Suppressor macrophage (primary cell): ENCODE data around the gene LIPG.
"Not testable (repeated sequence)": the region's sequence is repeated elsewhere in the genome, so short reads cannot be mapped to it uniquely, and the experiment has no call there.

Experiments used
- DNase-seq, 4 experiments: peaks; one replicate each; pipeline ENCODE4 v3.0.0-alpha.2; 2020 to 2022
- total RNA-seq, 17 experiments: gene quantifications; one replicate each; lab custom pipeline; 2026; ENCODE audit warnings: mixed read lengths in 6 of 17, inconsistent platforms in 3 of 17; lab: John Stamatoyannopoulos, UW

LIPG gene
- 0.51 to 6.8 (median 2.1) reads per million in 17 experiments for total RNA-seq

DNA sequence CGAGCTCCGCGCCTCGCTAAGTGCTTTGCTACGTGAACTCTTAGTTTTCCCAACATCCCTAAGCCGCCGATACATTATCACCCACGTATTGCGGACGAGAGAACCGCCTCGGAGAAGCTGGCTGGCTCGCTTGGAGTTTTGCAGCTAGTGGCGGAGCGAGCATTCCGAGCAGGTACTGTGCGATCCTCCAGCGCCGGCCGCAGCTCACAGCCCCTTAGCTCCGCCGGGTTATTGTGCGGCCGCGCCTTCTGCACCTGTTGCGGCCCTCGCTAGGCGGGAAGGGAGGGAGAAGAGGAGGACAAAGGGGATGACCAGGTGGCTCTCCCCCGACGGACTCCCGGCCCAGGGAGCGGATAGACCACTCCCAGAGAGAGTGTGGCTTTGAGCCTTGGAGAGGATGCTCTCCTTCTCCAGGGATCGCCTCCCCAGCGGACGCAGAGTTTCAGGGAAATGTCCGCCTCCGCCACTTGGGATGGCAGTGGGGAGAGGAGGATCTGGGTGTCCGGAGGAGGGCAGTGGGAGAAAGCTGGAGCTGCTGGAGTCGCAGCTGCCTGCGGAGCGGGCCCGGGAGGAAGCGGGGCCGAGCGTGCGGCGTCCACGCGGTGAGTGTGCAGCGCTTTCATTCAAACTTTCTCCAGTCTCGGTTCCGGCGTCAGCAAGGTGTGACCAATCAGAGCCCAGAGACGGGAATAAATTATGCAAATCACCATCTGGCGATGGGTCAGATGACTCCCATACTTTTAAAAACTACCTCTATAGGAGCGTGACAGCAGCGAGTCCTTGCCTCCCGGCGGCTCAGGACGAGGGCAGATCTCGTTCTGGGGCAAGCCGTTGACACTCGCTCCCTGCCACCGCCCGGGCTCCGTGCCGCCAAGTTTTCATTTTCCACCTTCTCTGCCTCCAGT, at the start of gene LIPG:
Gene LIPG, plus strand, starts transcription at position 769 of the 905 bp plus-strand sequence. CDS start 252 bp downstream, outside the sequence.
- DNase-seq, result peak in 3 of 4 experiments; percentile 19 to 36 (median 22)

DNA sequence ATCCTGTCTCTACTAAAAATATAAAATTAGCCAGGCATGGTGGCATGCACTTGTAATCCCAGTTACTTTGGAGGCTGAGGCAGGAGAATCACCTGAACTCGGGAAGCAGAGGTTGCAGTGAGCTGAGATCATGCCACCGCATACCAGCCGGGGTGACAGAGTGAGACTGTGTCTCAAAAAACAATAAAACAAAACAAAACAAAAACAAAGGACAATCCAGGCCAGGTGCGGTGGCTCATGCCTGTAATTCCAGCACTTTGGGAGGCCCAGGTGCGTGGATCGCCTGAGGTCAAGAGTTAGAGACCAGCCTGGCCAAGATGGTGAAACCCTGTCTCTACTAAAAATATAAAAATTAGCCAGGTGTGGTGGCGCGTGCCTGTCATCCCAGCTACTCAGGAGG, 49.0 kb upstream of the LIPG start:
- DNase-seq, result not testable (repeated sequence)

DNA sequence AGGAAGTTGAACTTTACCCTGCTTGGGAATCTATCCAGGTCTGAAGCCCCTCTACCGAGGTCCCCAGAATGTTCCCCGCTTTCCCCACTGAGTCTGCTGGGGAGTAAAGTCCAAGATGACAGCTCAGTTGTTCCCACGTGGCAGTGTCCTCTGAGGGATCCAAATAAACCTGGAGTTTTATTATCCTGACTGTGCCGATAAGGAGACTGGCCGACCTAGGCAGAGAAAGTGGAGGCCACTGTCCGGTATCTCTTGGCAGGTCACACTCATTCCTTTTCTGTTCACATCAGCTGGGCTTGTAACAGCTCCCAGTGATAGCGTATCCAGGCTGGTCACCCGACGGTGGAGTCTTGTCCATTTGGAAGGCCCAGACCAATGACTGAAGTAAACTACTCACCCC, 47.3 kb upstream of the LIPG start:
- DNase-seq, result no peak

DNA sequence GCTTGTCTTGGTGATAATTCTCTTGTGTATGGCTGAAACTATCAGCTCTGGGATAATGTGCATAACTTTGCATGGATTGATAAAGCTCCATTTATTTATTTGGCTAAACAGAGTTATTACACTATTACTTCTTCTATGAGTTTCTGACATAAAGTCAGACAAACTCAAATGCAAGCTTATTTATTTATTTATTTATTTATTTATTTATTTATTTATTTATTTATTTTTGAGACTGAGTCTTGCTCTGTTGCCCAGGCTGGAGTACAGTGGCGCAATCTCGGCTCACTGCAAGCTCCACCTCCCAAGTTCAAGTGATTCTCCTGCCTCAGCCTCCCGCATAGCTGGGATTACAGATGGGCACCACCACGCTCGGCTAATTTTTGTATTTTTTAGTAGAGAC, 46.9 kb upstream of the LIPG start:
- not testable (repeated sequence) for DNase-seq

DNA sequence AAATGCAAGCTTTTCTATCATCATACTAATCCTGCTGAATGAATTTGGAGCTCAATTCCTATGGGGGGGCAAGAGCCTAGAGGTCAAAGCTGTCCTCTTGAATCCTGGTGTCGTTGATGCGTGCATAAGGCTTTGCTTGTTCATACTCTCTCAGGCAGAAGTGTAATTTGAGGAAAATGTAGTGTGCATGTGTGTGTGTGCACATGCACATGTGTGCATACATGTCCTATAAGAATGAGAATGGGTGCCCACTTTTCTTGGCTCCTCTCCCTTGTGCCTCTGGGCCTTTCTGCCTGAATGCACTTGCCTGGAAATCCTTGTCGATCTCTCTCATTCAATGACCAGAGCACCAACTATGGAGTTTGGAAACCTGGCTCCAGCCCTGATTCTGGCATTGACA, 46.3 kb upstream of the LIPG start:
- DNase-seq, result no peak

DNA sequence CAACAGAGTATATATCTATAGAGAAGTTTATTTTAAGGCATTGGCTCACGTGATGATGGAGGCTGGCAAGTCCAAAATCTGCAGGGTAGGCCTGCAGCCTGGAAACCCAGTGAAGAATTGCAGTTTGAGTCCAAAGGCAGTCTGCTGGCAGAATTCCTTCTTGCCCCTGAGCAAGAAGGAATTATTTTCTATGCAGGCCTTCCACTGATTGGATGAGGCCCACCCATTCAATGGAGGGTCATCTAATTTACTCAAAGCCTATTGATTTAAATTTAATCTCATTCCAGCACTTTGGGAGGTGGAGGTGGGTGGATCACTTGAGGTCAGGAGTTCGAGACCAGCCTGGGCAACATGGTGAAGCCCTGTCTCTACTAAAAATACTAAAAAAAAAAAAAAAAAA, 44.4 kb upstream of the LIPG start:
- DNase-seq, result no peak

DNA sequence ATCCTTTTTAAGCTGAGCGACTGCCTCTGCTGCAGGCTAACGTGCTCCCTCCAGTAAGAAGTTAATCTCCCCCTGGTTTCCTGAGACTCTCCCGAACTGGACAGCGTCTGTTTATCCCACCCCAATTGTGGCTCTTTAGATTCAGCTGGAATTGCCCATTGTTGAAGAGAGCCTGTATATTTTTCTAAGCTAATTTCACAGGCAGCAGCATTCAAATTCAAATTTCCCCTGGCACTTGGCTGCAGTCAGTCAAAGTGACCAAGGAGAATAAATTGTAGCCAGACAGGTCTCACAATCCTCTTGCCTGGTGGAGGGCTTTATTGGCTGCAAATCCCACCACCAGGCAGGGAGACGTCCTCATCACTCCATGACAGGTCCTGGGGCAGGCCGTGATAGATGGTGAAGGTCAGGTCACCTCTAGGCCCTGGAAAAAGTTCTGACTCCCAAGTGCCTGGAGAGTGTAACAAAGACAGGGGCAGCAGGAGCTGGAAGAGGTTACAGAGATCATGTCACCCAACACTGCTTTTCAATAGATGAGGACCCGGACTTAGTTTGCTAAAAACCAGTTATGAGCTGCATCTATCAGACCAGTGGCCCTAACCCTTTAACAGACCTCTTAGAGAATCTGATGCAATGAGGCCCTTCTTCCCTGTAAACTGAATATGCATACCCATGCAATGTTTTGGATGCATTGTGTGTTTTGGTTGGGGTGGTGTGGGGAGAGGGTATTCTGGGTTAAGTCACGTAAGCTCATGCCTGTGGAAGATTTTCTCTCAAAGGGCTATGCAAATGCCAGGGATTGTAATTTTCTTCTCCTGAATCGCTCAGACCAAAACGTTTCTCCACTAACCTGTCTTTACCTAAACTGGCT, 42.5 kb upstream of the LIPG start:
- no peak for DNase-seq

DNA sequence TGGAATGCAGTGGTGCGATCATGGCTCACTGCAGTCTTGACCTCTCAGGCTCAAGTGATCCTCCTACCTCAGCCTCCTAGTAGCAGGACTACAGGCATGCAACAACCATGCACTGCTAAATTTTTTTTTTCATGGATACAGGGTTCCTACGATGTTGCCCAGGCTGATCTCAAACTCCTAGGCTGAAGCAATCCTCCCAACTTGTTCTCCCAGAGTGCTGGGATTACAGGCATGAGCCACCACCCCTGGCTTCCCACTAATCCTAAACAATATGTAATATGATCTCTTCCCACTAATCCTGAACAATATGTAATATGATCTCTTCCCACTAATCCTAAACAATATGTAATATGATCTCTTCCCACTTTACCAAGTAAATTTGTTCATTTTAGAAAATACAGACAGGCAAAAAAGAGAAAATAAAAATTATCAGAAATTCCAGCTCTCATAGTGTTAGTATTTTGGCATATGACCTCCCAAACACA, 41.2 kb upstream of the LIPG start:
- DNase-seq, result no peak

DNA sequence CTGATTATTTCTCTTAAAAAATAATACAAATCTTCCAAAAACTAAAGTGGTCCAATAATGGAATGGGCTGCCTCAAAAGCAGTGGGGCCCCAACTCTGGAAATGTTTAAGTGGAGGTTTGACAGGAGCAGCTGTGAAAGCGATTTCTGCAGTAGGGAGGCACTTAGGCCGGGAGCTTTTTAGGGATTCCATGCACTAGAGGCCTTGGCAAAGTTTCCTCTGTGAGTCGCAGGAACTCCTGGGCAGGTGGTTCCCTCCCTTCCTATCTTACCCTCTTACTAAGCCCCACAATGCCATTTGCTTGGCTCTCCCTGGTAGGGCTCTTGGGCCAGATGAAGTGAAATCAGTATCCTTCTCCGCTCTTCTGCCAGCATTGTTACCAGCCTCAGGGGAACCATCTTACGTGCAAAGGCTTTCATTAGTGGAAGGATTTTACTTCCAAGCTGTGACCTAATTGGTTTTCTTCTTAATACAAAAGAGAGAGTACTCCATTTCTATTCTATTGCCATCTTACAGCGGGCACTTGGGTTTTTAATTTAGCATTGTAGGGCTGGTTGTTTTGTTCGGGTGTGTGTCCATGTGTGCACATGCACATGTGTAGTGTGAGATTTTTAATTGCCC, 40.5 kb upstream of the LIPG start:
- no peak for DNase-seq

DNA sequence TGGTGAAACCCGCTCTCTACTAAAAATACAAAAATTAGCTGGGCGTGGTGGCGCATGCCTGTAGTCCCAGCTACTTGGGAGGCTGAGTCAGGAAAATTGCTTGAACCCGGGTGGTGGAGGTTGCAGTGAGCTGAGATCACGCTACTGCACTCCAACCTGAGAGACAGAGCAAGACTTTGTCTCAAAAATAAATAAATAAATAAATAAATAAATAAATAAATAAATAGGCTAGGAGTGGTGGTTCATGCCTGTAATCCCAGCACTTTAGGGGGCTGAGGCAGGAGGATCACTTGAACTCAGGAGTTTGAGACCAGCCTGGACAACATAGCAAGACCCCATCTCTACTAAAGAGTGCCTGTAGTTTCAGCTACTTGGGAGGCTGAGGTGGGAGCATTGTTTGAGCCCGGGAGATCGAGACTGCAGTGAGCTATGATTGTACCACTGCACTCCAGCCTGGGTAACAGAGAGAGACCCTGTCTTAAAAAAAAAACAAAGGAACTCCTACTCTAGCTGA, 38.2 kb upstream of the LIPG start:
- DNase-seq, result not testable (repeated sequence)

DNA sequence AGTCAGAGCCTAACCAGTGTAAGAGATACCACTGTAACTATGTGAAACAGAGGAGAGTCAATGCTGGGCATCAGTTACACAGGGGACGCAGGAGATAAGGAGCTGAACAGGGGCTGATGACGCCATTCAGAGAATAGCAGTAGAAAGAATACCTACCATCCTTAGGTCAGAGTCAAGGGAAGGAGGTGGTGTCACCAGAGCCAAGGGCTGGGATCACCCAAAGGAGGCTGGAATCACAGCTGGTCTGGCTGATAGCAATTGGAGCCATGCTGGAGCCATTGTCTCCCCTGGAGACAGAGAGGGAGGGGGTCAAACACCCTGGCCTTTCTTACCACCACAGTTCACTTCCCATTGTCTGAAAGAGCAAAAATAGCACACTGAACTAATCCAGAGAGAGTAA, 37.5 kb upstream of the LIPG start:
- no peak for DNase-seq

DNA sequence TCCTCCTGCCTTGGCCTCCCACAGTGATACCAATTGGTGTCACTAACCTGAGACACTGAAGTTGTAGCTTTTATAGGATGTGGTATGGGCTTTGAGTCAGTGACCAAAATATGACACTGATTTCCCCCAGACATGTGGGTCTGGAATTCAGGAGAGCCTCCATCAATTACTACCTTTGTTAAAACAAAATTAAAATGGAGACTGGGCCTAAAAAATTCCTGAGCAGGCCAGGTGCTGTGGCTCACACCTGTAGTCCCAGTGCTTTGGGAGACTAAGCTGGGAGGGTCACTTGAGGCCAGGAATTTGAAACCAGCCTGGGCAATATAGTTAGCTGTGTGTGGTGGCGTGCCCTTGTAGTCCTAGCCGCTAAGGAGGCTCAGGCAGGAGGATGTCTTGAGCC, 36.9 kb upstream of the LIPG start:
- DNase-seq, result no peak

DNA sequence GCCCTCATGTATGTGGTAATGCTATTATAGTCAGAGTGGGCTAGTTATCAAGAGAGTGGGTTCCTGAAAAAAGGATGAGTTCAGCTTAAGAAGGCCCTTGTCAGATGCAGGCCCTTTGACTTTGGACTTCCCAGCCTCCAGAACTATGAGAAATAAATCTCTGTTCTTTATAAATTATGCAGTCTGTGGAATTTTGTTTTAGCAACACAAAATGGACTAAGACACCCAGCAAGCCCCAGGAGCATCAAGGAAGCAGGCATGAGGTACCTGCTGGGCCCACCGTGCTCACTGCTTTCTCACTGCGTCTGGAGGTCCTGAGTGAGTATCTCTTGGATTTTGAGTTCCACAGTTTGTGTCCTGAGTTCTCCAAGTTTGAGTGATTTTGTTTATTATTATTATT, 35.9 kb upstream of the LIPG start:
- no peak for DNase-seq

DNA sequence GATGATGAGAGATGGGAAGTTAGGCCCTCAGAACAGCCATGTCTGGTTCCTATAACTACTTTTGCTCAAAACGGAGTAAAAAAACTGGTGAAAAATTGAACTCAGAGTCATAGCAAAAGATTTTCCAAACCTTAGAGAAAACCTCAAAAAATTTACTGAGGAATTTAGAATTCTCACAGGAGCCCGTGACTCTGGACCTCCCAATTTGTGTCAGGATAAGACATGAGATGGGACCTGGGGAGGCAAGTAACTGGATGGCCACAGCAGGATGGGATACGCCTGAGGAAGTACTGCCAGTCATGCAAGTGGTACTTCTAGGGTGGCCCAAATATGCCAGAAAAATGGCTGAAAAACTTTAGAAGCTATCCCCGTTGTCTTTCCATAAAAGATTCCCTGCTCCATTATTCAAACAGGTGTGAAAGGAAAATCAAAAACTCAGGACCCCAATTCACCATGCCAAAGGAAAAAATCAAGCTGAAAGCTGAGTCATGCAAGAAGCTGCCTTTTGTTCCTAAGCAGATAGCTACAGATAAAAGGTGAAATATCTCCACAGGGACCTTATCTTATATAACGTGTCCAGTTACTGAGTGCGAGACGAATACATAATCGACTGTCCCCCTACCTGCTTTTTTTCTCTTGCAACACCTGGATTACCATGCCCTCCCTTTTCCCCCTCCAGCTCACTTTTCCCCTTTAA, 34.1 kb upstream of the LIPG start:
- no peak for DNase-seq

DNA sequence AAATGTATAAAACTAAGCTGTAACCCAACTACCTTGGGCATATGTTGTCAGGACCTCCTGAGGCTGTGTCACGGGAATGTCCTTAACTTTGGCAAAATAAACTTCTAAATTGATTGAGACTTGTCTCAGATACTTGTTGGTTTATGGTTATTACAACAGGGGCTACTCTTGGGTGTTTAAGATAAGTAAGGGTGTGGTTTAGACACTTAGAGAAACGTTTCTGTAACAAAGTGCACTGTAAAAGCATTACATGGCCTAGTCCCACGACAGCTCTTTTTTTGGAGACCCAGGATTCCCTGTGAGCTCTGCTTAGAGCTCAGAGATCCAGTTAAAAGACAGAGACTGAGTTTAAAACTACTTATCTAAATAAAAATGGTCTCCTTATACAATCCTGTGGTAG, 32.3 kb upstream of the LIPG start:
- no peak for DNase-seq

DNA sequence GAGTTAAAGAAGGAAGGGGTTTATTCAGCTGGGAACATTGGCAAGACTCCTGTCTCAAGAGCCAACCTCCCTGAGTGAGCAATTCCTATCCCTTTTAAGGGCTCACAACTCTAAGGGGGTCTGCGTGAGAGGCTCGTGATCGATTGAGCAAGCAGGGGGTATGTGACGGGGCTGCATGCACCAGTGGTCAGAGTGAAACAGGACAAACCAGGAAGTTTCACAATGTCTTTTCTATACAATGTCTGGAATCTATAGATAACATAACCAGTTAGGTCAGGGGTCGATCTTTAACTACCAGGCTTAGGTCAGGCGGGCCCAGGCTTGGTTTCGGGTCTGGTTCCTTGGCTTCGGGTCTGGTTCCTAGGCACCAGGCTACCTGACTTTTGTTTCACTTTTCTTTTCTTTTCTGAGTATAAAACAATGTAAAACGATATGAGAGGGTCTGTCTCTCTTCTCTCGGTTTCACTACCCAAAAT, 30.1 kb upstream of the LIPG start:
- peak; percentile 10 to 44 (median 44) for DNase-seq

DNA sequence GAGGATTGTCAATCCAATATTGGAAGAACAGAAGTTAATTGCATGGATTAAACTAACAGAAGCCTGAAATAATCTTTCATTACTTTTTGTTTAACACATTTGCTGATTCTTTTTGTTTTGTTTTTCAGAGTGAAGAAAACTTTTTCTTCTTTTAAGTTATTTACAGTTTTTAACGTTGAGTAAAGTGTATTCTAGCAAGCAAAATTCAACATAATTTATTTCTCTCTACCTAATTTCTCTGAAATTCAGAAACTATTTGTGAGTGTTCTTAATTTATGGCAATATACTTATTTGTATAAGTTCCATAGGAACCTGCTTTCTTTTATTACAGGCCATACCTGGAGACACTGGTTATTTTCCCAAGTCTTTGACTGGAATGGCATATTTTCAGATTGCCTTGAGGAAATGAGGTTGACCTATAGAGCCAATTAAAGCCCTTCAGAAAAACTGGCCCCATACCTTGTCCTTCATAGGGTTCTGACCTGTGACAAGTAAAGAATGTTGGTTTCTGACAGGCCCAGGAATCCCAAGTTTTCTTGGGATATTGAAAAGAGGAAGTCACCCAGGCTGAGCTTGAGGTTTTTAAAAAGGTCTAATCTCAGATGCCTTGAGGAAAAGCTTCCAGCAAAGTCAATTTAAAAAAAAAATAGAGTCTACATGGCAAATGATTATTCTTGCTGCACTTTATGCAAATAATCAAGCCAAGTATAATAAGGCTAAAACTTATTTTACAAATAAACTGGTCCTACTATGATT, 26.8 kb upstream of the LIPG start:
- DNase-seq, result peak in 1 of 4 experiments; percentile 10

DNA sequence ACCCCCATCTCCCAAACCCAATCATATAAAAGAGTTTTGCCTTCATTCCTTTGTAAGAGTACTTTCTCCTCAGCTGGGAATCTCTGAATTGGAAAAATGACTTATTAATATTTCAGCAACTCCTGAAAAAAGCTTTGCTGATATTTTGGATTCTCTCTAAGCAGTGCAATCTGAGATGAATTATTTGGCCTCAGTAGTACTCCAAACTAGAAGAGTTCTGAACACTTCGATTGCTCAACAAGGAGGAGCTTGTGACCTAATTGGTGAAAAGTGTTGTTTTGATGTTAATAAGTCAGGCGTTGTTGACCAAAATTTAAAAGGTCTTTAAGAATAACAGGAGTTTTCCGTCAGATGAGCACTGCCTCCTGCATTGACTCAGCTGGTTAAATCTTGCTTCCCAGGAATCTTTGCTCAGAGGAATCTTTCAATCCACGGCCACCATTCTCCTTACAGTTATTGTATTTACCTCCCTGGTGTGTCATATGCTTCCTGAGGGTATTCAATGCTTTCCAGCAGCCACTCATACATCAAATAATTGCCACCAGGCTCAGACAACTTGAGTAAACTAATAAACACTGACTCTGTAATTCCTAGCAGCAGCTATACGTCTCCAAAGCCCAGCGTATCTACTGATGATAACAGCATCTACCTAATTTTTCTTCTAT, 24.5 kb upstream of the LIPG start:
- no peak for DNase-seq

DNA sequence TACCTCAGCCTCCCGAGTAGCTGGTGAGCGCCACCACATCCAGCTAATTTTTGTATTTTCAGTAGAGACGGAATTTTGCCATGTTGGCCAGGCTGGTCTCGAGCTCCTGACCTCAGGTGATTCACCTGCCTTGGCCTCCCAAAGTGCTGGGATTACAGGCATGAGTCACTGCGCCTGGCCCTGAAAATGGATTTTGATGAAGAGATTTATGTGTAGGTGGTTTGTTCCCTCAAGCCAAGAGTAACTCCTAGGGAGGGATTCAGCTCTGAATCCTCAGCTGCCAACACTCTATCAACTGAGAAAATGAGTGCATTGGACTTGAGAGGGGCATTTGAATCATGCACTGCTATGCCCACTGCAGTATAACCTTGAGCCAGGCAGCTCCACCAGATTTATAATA, 17.5 kb upstream of the LIPG start:
- no peak for DNase-seq

DNA sequence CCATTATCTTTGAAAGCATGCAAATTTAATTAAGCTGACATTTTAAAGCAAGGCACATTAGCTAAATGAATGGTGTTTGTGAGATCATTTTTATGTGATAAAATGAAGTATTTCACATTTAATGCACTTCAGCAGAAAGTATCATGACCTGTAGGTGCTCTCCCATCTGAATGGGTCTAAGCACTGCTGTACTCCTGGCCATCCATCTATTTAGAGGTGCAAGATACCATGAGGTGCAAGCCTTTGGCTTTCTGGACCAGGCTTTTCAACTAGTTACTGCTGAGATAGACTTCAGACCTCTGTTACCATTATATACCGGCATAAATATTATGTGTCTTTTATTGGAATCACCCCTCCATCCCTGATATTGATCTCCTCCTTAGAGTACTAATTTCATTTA, 15.6 kb upstream of the LIPG start:
- no peak for DNase-seq
